ENCODE data around the gene TTLL11. TPM values are rescaled to one million over a fixed set of nuclear protein-coding genes. Genes with fewer than 3 reads are reported as not detected.

TTLL11 gene
- total and polyA plus RNA-seq, 4 donors = 3.6 to 7.8 (median 5.9) TPM

GRCh38 chr9:122110100-122110833 is 17.2 kb upstream of the TTLL11 start:
- H3K36me3 ChIP-seq (ENCODE audit: control insufficient read depth in 4 of 4, insufficient read depth in 4 of 4, low read length in 4 of 4) = no peaks in the 10 kb centered on the region
- H3K9me3 ChIP-seq (ENCODE audit: control insufficient read depth in 4 of 4, insufficient read depth in 3 of 4, low read length in 3 of 4) = peaks cover 0 to 2% (median 0%) of the 10 kb centered on the region in 4 donors
- H3K9ac ChIP-seq (ENCODE audit: insufficient read depth in 1 of 2, low read length in 2 of 2) = no peak overlapping the region
- H3K27ac ChIP-seq (ENCODE audit: low read depth in 1 of 2, low read length in 1 of 2) = no peak overlapping the region
- DNase-seq (no peak), ATAC-seq (ENCODE audit: insufficient read depth, low FRiP score) (no peak)
- H3K4me3 ChIP-seq = no peak overlapping the region
- no peaks in the 10 kb centered on the region for H3K4me1 ChIP-seq (ENCODE audit: control insufficient read depth in 5 of 5, insufficient read depth in 5 of 5, low read length in 5 of 5)
- H3K27me3 ChIP-seq (ENCODE audit: control insufficient read depth in 3 of 3, insufficient read depth in 3 of 3, low read length in 2 of 3) = no peaks in the 10 kb centered on the region
- TF ChIP-seq, protein P1, sequence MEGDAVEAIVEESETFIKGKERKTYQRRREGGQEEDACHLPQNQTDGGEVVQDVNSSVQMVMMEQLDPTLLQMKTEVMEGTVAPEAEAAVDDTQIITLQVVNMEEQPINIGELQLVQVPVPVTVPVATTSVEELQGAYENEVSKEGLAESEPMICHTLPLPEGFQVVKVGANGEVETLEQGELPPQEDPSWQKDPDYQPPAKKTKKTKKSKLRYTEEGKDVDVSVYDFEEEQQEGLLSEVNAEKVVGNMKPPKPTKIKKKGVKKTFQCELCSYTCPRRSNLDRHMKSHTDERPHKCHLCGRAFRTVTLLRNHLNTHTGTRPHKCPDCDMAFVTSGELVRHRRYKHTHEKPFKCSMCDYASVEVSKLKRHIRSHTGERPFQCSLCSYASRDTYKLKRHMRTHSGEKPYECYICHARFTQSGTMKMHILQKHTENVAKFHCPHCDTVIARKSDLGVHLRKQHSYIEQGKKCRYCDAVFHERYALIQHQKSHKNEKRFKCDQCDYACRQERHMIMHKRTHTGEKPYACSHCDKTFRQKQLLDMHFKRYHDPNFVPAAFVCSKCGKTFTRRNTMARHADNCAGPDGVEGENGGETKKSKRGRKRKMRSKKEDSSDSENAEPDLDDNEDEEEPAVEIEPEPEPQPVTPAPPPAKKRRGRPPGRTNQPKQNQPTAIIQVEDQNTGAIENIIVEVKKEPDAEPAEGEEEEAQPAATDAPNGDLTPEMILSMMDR (IDR thresholded peaks at IDR 0.05; ENCODE audit: control extremely low read depth, extremely low read depth) = no peak
- WGBS, 2 donors = 93 to 94% methylated on average over 7 of the region's 7 CpGs

- TF ChIP-seq, protein P1 (IDR thresholded peaks at IDR 0.05; ENCODE audit: control extremely low read depth, extremely low read depth) = no peak
- Histone ChIP-seq H3K4me3 (no peak overlapping the region), H3K27ac (ENCODE audit: low read depth in 1 of 2, low read length in 1 of 2) (no peak overlapping the region), H3K27me3 (ENCODE audit: control insufficient read depth in 3 of 3, insufficient read depth in 3 of 3, low read length in 2 of 3) (no peaks in the 10 kb centered on the region), H3K36me3 (ENCODE audit: control insufficient read depth in 4 of 4, insufficient read depth in 4 of 4, low read length in 4 of 4) (no peaks in the 10 kb centered on the region), H3K9ac (ENCODE audit: insufficient read depth in 1 of 2, low read length in 2 of 2) (no peak overlapping the region), H3K9me3 (ENCODE audit: control insufficient read depth in 4 of 4, insufficient read depth in 3 of 4, low read length in 3 of 4) (no peaks in the 10 kb centered on the region), H3K4me1 (ENCODE audit: control insufficient read depth in 5 of 5, insufficient read depth in 5 of 5, low read length in 5 of 5) (no peaks in the 10 kb centered on the region)
- WGBS, 2 donors = 81 to 90% methylated on average over 3 of the region's 3 CpGs
- ATAC-seq (ENCODE audit: insufficient read depth, low FRiP score) (no peak), DNase-seq (no peak)
These were observed 16.1 kb upstream of the TTLL11 start for GRCh38 chr9:122109035-122109813.

GRCh38 chr9:122107291-122107805 is 14.2 kb upstream of the TTLL11 start:
- no peak overlapping the region for H3K27ac ChIP-seq (ENCODE audit: low read depth in 1 of 2, low read length in 1 of 2)
- H3K36me3 ChIP-seq (ENCODE audit: control insufficient read depth in 4 of 4, insufficient read depth in 4 of 4, low read length in 4 of 4) = no peaks in the 10 kb centered on the region
- no peaks in the 10 kb centered on the region for H3K4me1 ChIP-seq (ENCODE audit: control insufficient read depth in 5 of 5, insufficient read depth in 5 of 5, low read length in 5 of 5)
- peaks cover 0 to 3% (median 0%) of the 10 kb centered on the region in 4 donors for H3K9me3 ChIP-seq (ENCODE audit: control insufficient read depth in 4 of 4, insufficient read depth in 3 of 4, low read length in 3 of 4)
- TF ChIP-seq, protein P1 (IDR thresholded peaks at IDR 0.05; ENCODE audit: control extremely low read depth, extremely low read depth) = no peak
- no peak overlapping the region for H3K9ac ChIP-seq (ENCODE audit: insufficient read depth in 1 of 2, low read length in 2 of 2)
- DNase-seq = no peak
- WGBS, 2 donors = 77 to 89% methylated on average over 7 of the region's 7 CpGs
- H3K4me3 ChIP-seq = no peak overlapping the region
- ATAC-seq (ENCODE audit: insufficient read depth, low FRiP score) = no peak
- no peaks in the 10 kb centered on the region for H3K27me3 ChIP-seq (ENCODE audit: control insufficient read depth in 3 of 3, insufficient read depth in 3 of 3, low read length in 2 of 3)
